HK-2 (cell line): ENCODE data around the gene DBP.

Experiments used
- DNase-seq: peaks from one replicate; pipeline ENCODE4 v3.0.0-alpha.2; 2018; ENCODE audit not compliant: unreplicated experiment

Gene DBP

GRCh38 chr19:48627201-48627864, 9.8 kb downstream of the DBP start:
- no peak for DNase-seq

- no peak for DNase-seq
These were observed 11.3 kb downstream of the DBP start for GRCh38 chr19:48625891-48626327.

GRCh38 chr19:48624791-48625723, 12.1 kb downstream of the DBP start:
- no peak for DNase-seq

- DNase-seq = peak; percentile 93
These were observed 13.0 kb downstream of the DBP start for GRCh38 chr19:48624067-48624594.

- DNase-seq = no peak
These were observed 13.6 kb downstream of the DBP start for GRCh38 chr19:48623556-48624066.

- DNase-seq = no peak
These were observed 17.2 kb downstream of the DBP start for GRCh38 chr19:48619692-48620585.

GRCh38 chr19:48618916-48619691, 18.1 kb downstream of the DBP start, which contains the start of the genes RPL18 and SPHK2:
RPL18 (minus strand) TSS chr19:48619178; CDS start chr19:48619143, 35 bp downstream.
SPHK2 (plus strand) TSS chr19:48619506; CDS start chr19:48620515, 1,009 bp downstream.
- peak; percentile 98 for DNase-seq

GRCh38 chr19:48618278-48618915, 18.8 kb downstream of the DBP start:
- no peak for DNase-seq

- DNase-seq = no peak
These were observed 19.8 kb downstream of the DBP start for GRCh38 chr19:48617146-48617937.

GRCh38 chr19:48616491-48617056, 20.6 kb downstream of the DBP start:
- DNase-seq = no peak

- DNase-seq = no peak
These were observed 21.1 kb downstream of the DBP start for GRCh38 chr19:48616041-48616436.

- DNase-seq = no peak
These were observed 21.7 kb downstream of the DBP start for GRCh38 chr19:48615231-48616040.

- DNase-seq = peak; percentile 47
These were observed 22.5 kb downstream of the DBP start, which contains the start of gene FAM83E for GRCh38 chr19:48614436-48615230. FAM83E (minus strand) TSS chr19:48615076; CDS start chr19:48613372, 1,704 bp downstream.

GRCh38 chr19:48613852-48614435, 23.2 kb downstream of the DBP start:
- no peak for DNase-seq

GRCh38 chr19:48613024-48613851, 23.9 kb downstream of the DBP start:
- no peak for DNase-seq

- no peak for DNase-seq
These were observed 25.3 kb downstream of the DBP start for GRCh38 chr19:48611872-48612271.
